HepG2 (cell line): ENCODE measurements around the gene SCAPER. TPM values are rescaled to one million over a fixed set of nuclear protein-coding genes. Genes with fewer than 3 reads are reported as not detected.

Source experiments
- AHR ChIP-seq: IDR thresholded peaks from 2 replicates; pipeline ENCODE4 v1.6.1; 2018; ENCODE audit warnings: missing genetic modification reagents, missing compliant biosample characterization
- GTF3A ChIP-seq: sonication (generic); formaldehyde crosslinking; conservative IDR thresholded peaks from 2 replicates; pipeline ENCODE4 v1.4.0; 2020; ENCODE audit warnings: mild to moderate bottlenecking, missing genetic modification reagents
- KDM1A ChIP-seq: IDR thresholded peaks from 2 replicates; pipeline ENCODE4 v1.6.1; 2016; ENCODE audit warnings: missing compliant biosample characterization
- KDM4B ChIP-seq: sonication (generic); formaldehyde crosslinking; IDR thresholded peaks from 2 replicates; pipeline ENCODE4 v1.4.0; 2020; ENCODE audit warnings: missing genetic modification reagents
- NPAS2 ChIP-seq: sonication (generic); formaldehyde crosslinking; IDR thresholded peaks from 2 replicates; pipeline ENCODE4 v1.8.0; 2022; ENCODE audit warnings: mild to moderate bottlenecking, missing genetic modification reagents, borderline replicate concordance
- REXO4 ChIP-seq: sonication (generic); formaldehyde crosslinking; IDR thresholded peaks from 2 replicates; pipeline ENCODE4 v1.8.0; 2022; ENCODE audit warnings: missing genetic modification reagents, mild to moderate bottlenecking, borderline replicate concordance
- SIN3A ChIP-seq: IDR thresholded peaks from 2 replicates; pipeline ENCODE4 v1.6.1; 2011; ENCODE audit warnings: low read depth, mild to moderate bottlenecking, control low read depth, low read length, borderline replicate concordance
- ZNF230 ChIP-seq: sonication (generic); formaldehyde crosslinking; IDR thresholded peaks from 2 replicates; pipeline ENCODE4 v1.4.0; 2020; ENCODE audit warnings: mild to moderate bottlenecking, missing genetic modification reagents
- ZNF431 ChIP-seq: sonication (generic); formaldehyde crosslinking; IDR thresholded peaks from 2 replicates; pipeline ENCODE4 v1.9.0; 2022; ENCODE audit warnings: missing genetic modification reagents, low read depth, mild to moderate bottlenecking, borderline replicate concordance
- ZNF460 ChIP-seq: sonication (generic); formaldehyde crosslinking; IDR thresholded peaks from 2 replicates; pipeline ENCODE4 v1.5.1; 2020; ENCODE audit warnings: missing genetic modification reagents, mild to moderate bottlenecking, borderline replicate concordance
- ZNF547 ChIP-seq: sonication (generic); formaldehyde crosslinking; IDR thresholded peaks from 2 replicates; pipeline ENCODE4 v1.5.1; 2020; ENCODE audit warnings: mild to moderate bottlenecking, missing genetic modification reagents
- ZNF775 ChIP-seq: sonication (generic); formaldehyde crosslinking; IDR thresholded peaks from 2 replicates; pipeline ENCODE4 v1.4.0; 2020; ENCODE audit warnings: missing genetic modification reagents, mild to moderate bottlenecking, moderate library complexity, borderline replicate concordance
- polyA plus RNA-seq, 8 experiments: library from polyadenylated mRNA; depleted of rRNA in 3 of 8; stranded (reverse) in 7 of 8; unstranded in 1 of 8; fragments of >200 nt; fragmentation: Illumina TruSeq in 4 of 8; extraction: Trizol in 4 of 8; gene quantifications; 2 replicates each; pipeline versions ENCODE4 v1.2.1 to v1.2.3, GENCODE V29; 2011 to 2016; ENCODE audit warnings: low read depth in 4 of 8, missing spikeins in 1 of 8, mixed read lengths in 1 of 8; ENCODE audit not compliant: insufficient read depth in 1 of 8
- total RNA-seq, 5 experiments: library from RNA; depleted of rRNA; stranded (reverse); fragments of >200 nt; fragmentation: Illumina TruSeq; extraction: Trizol; gene quantifications; 2 replicates each; pipeline ENCODE4 v1.2.3, GENCODE V29; 2016; ENCODE audit warnings: low read depth in 1 of 5
- TF ChIP-seq, protein P1 (sequence below): sonication (generic); formaldehyde crosslinking; IDR thresholded peaks from 2 replicates; pipeline ENCODE4 v1.9.0; 2021; ENCODE audit warnings: missing genetic modification reagents, mild to moderate bottlenecking, borderline replicate concordance
- TF ChIP-seq, protein P2 (sequence below): sonication (generic); formaldehyde crosslinking; IDR thresholded peaks from 2 replicates; pipeline ENCODE4 v1.4.0; 2020; ENCODE audit warnings: mild to moderate bottlenecking, missing genetic modification reagents
- TF ChIP-seq, protein P3 (sequence below): sonication (generic); formaldehyde crosslinking; IDR thresholded peaks from 2 replicates; pipeline ENCODE4 v1.9.0; 2021; ENCODE audit warnings: missing genetic modification reagents, mild to moderate bottlenecking, borderline replicate concordance
- TF ChIP-seq, protein P4 (sequence below): sonication (generic); formaldehyde crosslinking; IDR thresholded peaks from 2 replicates; pipeline ENCODE4 v1.4.0; 2020; ENCODE audit warnings: missing genetic modification reagents, mild to moderate bottlenecking, borderline replicate concordance

SCAPER gene
- total and polyA plus RNA-seq, 2 of the 13 experiments (the other 11 are each of a cell fraction or from before 2014, with no cell fraction given) = 4.3 to 10.5 TPM

DNA sequence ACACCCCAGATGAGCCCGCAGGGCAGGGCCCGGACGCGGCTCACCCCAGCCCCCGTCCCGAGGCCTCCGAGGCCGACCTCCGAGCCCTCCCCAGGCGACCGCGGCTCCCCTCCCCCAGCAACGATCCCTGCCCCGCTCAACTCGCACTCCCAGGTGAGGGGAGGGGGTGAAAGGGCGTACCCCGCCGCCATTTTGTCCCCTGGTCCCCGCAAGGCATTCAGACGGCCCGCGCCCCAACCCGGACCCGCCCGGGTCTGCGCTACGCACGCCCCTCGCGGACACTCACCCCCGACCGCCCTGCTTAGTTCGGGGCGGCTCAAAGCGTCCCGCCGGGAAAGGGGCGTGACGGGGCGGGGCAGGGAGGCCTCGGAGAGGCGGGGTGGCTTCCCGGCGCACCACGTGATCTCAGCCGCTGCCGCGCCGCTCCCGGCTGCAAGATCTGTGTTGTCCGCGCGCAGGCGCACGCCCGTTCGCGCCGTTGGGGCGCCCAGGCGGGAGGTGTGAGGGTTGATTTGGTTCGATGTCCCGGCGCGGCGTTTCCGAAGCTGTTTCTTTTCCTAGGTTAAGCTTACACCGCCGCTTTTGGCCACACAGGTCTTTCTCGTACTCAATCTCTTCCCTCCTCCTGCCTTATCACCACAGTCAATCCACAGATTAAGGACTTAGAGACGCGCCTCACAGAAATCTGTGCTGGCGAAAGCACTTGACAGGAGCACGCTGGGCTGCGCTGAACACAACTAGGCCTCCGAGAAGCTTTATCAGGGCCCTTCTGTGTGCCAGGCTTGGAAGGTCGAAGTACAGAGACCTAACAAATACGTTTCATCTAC, at the start of gene SCAPER (continued):
- TF ChIP-seq, protein P1, sequence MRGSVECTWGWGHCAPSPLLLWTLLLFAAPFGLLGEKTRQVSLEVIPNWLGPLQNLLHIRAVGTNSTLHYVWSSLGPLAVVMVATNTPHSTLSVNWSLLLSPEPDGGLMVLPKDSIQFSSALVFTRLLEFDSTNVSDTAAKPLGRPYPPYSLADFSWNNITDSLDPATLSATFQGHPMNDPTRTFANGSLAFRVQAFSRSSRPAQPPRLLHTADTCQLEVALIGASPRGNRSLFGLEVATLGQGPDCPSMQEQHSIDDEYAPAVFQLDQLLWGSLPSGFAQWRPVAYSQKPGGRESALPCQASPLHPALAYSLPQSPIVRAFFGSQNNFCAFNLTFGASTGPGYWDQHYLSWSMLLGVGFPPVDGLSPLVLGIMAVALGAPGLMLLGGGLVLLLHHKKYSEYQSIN (CRISPR knock-in tag) = no peak
- TF ChIP-seq KDM1A (CRISPR knock-in tag) (no peak), ZNF775 (peak; percentile 90), REXO4 (peak; percentile 58; the same call in 1 of the 2 replicates), SIN3A (0 out of 2 replicates have a peak, but pooled peaks have one; percentile 25), ZNF230 (CRISPR knock-in tag) (peak; percentile 99), AHR (CRISPR knock-in tag) (peak; percentile 91), NPAS2 (CRISPR knock-in tag) (no peak), ZNF460 (CRISPR knock-in tag) (no peak; the same call in 1 of the 2 replicates), ZNF547 (CRISPR knock-in tag) (peak; percentile 98), KDM4B (CRISPR knock-in tag) (no peak; the same call in none of the 2 replicates), GTF3A (CRISPR knock-in tag) (peak; percentile 89; the same call in 1 of the 2 replicates), ZNF431 (peak; percentile 66; the same call in 1 of the 2 replicates)
- TF ChIP-seq, protein P2, sequence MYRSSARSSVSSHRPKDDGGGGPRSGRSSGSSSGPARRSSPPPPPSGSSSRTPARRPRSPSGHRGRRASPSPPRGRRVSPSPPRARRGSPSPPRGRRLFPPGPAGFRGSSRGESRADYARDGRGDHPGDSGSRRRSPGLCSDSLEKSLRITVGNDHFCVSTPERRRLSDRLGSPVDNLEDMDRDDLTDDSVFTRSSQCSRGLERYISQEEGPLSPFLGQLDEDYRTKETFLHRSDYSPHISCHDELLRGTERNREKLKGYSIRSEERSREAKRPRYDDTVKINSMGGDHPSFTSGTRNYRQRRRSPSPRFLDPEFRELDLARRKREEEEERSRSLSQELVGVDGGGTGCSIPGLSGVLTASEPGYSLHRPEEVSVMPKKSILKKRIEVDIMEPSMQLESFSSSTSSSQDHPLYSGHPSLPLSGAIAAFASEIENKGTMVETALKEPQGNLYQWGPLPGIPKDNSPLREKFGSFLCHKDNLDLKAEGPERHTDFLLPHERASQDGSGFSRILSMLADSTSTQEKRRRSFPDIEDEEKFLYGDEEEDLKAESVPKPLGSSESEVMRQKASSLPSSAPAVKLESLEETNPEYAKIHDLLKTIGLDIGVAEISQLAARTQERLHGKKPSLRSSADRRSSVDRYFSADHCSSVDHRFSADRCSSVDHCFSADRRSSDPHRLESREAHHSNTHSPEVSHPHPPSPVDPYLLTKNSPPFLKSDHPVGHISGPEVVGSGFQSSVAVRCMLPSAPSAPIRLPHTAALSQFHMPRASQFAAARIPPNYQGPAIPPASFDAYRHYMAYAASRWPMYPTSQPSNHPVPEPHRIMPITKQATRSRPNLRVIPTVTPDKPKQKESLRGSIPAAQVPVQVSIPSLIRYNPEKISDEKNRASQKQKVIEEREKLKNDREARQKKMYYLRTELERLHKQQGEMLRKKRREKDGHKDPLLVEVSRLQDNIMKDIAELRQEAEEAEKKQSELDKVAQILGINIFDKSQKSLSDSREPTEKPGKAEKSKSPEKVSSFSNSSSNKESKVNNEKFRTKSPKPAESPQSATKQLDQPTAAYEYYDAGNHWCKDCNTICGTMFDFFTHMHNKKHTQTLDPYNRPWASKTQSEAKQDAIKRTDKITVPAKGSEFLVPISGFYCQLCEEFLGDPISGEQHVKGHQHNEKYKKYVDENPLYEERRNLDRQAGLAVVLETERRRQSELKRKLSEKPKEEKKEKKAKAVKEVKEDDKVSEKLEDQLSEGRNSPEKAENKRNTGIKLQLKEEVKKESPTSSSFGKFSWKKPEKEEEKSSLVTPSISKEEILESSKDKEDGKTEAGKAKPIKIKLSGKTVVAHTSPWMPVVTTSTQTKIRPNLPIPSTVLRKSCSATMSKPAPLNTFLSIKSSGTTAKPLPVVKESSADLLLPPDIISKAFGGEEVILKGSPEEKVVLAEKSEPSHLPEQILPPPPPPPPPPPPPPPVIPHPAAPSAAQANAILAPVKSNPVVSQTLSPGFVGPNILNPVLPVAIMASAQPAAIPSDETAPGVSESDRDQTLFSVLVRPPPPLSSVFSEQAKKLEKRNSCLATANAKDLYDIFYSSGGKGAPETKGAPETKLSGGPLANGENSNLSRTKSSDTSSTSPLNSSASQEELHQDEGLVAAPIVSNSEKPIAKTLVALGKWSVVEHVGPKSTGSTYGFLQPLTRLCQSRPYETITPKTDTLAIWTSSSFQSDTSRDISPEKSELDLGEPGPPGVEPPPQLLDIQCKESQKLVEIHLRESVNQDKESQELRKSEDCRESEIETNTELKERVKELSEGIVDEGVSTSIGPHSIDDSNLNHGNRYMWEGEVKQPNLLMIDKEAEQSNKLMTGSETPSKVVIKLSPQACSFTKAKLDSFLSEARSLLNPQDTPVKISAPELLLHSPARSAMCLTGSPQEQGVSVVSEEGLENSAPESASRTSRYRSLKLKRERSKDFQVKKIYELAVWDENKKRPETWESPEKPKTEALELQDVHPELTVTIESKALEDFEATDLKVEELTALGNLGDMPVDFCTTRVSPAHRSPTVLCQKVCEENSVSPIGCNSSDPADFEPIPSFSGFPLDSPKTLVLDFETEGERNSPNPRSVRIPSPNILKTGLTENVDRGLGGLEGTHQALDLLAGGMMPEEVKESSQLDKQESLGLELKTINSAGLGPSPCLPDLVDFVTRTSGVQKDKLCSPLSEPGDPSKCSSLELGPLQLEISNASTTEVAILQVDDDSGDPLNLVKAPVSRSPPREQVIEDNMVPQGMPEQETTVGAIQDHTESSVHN = peak; percentile 95
- TF ChIP-seq, protein P3, sequence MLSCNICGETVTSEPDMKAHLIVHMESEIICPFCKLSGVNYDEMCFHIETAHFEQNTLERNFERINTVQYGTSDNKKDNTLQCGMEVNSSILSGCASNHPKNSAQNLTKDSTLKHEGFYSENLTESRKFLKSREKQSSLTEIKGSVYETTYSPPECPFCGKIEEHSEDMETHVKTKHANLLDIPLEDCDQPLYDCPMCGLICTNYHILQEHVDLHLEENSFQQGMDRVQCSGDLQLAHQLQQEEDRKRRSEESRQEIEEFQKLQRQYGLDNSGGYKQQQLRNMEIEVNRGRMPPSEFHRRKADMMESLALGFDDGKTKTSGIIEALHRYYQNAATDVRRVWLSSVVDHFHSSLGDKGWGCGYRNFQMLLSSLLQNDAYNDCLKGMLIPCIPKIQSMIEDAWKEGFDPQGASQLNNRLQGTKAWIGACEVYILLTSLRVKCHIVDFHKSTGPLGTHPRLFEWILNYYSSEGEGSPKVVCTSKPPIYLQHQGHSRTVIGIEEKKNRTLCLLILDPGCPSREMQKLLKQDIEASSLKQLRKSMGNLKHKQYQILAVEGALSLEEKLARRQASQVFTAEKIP (CRISPR knock-in tag) = no peak
- TF ChIP-seq, protein P4, sequence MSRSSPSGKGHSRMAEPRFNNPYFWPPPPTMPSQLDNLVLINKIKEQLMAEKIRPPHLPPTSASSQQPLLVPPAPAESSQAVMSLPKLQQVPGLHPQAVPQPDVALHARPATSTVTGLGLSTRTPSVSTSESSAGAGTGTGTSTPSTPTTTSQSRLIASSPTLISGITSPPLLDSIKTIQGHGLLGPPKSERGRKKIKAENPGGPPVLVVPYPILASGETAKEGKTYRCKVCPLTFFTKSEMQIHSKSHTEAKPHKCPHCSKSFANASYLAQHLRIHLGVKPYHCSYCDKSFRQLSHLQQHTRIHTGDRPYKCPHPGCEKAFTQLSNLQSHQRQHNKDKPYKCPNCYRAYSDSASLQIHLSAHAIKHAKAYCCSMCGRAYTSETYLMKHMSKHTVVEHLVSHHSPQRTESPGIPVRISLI (CRISPR knock-in tag) = peak; percentile 42; the same call in 1 of the 2 replicates
